Activated T-helper 2 cell treated with anti-CD3 and anti-CD28 coated beads, Interferon-gamma antibody, Interleukin-2, Interleukin-4, amounts not matched to agents 10 μg/mL and 5 μg/mL and 100 μg/mL, durations not matched to agents 14 hours and 24 hours and 36 hours (primary cell): ENCODE data around the gene CXCR1. TPM values are rescaled to one million over a fixed set of nuclear protein-coding genes. Genes with fewer than 3 reads are reported as not detected.
A peak's percentile ranks its signal among the peaks of the same experiment; 100 is the strongest.
"Not testable (repeated sequence)": the region's sequence is repeated elsewhere in the genome, so short reads cannot be mapped to it uniquely, and the experiment has no call there.

Source experiments
- DNase-seq: peaks from one replicate; pipeline ENCODE4 v3.0.0; 2021; ENCODE audit warnings: low spot score
- H3K27ac Mint-ChIP-seq: one replicate; pipeline ENCODE4 v1.8.0; 2021; ENCODE audit warnings: mixed read lengths
- H3K27me3 Mint-ChIP-seq: one replicate; pipeline ENCODE4 v1.8.0; 2021; ENCODE audit warnings: low read depth, mixed read lengths
- H3K36me3 Mint-ChIP-seq: one replicate; pipeline ENCODE4 v1.8.0; 2021; ENCODE audit warnings: low read depth, mixed read lengths
- H3K4me1 Mint-ChIP-seq: one replicate; pipeline ENCODE4 v1.8.0; 2021; ENCODE audit warnings: low read depth, mixed read lengths
- H3K4me3 Mint-ChIP-seq: one replicate; pipeline ENCODE4 v1.8.0; 2021; ENCODE audit warnings: low read depth, mild to moderate bottlenecking, moderate library complexity, mixed read lengths
- H3K9me3 Mint-ChIP-seq: one replicate; pipeline ENCODE4 v1.8.0; 2021; ENCODE audit warnings: mixed read lengths
- intact Hi-C: fragments of 100-400 bp; cut with micrococcal nuclease; formaldehyde crosslinking; loops from one replicate; pipeline ENCODE4 v1.15.1; 2023
- total RNA-seq: library from RNA; stranded (reverse); gene quantifications from 2 replicates; pipeline ENCODE4 v1.2.3, GENCODE V29; 2022

CXCR1 gene
- total RNA-seq, 1 donor from 2014 or later, result not detected

DNA sequence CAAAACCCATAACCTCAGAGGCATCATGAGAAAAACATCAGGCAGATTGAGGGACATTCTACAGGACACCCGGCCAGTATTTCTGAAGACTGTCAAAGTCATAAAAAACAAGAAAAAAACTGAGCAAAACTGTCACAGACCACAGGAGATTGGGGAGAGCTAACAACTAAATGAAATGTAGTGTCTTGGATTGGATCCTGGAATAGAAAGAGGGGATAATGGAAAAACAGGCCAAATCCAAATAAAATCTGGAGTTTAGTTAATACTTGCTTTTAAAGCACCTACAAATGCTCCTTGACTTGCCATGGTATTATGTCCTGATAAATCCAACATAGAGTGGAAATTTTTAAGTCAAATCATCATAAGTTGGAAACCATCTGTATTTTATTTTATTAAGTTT is 17.6 kb upstream of the CXCR1 start:
- H3K27ac Mint-ChIP-seq, result no peak overlapping the region
- no peak overlapping the region for H3K4me3 Mint-ChIP-seq
- H3K9me3 Mint-ChIP-seq, result no peaks in the 10 kb centered on the region
- peaks cover 13% of the 10 kb centered on the region for H3K27me3 Mint-ChIP-seq
- no peak for DNase-seq
- peaks cover 13% of the 10 kb centered on the region for H3K4me1 Mint-ChIP-seq
- H3K36me3 Mint-ChIP-seq, result no peaks in the 10 kb centered on the region
- intact Hi-C loops, result no loop called here

DNA sequence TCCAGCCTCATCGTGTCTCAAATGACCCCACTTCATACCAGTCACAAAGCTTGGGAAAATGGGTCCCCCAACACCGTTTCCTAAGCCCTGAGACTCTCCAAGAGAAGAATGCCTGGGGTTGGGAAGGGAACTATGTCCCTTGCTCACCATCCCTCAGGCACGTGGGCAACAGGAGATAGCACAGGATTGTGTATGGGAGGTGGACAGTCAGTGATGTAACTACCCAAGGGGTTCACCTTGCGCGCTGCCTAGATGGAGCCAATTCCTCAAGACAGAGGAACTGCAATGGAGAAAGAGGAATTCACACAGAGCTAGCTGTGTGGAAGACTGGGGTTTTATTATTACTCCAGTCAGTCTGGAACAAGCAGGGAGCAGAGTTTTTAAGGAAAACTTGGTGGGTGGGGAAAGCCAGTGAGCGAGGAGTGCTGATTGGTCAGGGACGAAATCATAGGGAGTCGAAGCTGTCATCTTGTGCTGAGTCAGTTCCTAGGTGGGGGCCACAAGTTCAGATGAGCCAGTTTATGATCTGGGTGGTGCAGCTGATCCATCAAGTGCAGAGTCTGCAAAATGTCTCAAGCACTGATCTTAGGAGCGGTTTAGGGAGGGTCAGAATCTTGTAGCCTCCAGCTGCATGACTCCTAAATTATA is 13.8 kb upstream of the CXCR1 start:
- no peak for DNase-seq
- Mint-ChIP-seq H3K4me1 (no peaks in the 10 kb centered on the region), H3K9me3 (no peaks in the 10 kb centered on the region), H3K36me3 (no peaks in the 10 kb centered on the region), H3K27me3 (peaks cover 18% of the 10 kb centered on the region), H3K4me3 (no peak overlapping the region), H3K27ac (no peak overlapping the region)
- intact Hi-C loops, result no loop called here

DNA sequence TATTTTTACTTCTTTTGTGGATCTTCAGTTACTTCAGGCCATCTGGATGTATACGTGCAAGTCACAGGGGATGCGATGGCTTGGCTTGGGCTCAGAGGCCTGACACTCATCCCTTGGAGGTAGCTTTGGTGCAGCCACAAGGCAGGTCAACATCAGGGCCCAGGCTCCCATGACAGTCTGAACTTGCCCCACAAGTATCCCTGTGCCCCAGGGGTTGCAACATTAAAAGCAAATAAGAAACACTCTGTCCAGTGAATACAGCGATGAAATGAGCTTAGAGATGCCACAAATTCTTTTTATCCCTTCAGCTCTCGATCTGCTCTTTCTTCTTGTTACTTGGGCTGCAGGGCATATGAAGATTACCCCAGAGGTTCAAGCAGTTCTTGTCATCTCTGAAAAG is 13.0 kb upstream of the CXCR1 start:
- H3K27ac Mint-ChIP-seq, result no peak overlapping the region
- DNase-seq, result no peak
- no peak overlapping the region for H3K4me3 Mint-ChIP-seq
- intact Hi-C loops, result no loop called here
- peaks cover 14% of the 10 kb centered on the region for H3K27me3 Mint-ChIP-seq
- no peaks in the 10 kb centered on the region for H3K36me3 Mint-ChIP-seq
- H3K9me3 Mint-ChIP-seq, result no peaks in the 10 kb centered on the region
- no peaks in the 10 kb centered on the region for H3K4me1 Mint-ChIP-seq

GRCh38 chr2:218172845-218173244 is 6.1 kb upstream of the CXCR1 start:
- no peak overlapping the region for H3K4me3 Mint-ChIP-seq
- no peaks in the 10 kb centered on the region for H3K9me3 Mint-ChIP-seq
- peaks cover 12% of the 10 kb centered on the region for H3K4me1 Mint-ChIP-seq
- H3K27ac Mint-ChIP-seq, result no peak overlapping the region
- no peaks in the 10 kb centered on the region for H3K36me3 Mint-ChIP-seq
- H3K27me3 Mint-ChIP-seq, result peaks cover 19% of the 10 kb centered on the region
- intact Hi-C loops, result no loop called here
- no peak for DNase-seq

DNA sequence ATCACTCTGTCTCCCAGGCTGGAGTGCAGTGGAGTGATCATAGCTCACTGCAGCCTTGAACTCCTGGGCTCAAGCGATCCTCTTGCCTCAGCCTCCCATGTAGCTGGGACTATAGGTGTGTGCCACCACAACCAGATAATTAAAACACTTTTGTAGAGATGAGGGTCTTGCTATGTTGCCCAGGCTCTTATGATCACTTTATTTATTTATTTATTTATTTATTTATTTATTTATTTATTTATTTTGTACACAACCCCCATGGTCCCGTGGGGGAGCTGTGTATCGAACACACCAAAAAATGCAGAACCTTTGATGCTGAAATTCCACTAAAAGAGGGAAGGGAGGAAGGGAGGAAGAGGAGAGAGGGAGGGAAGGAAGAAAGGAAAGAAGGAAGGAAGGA is 5.0 kb upstream of the CXCR1 start:
- H3K27ac Mint-ChIP-seq, intact Hi-C loops, H3K4me3 Mint-ChIP-seq, H3K9me3 Mint-ChIP-seq, H3K36me3 Mint-ChIP-seq, DNase-seq: not testable (repeated sequence)
- peaks cover 16% of the 10 kb centered on the region for H3K27me3 Mint-ChIP-seq
- peaks cover 22% of the 10 kb centered on the region for H3K4me1 Mint-ChIP-seq

DNA sequence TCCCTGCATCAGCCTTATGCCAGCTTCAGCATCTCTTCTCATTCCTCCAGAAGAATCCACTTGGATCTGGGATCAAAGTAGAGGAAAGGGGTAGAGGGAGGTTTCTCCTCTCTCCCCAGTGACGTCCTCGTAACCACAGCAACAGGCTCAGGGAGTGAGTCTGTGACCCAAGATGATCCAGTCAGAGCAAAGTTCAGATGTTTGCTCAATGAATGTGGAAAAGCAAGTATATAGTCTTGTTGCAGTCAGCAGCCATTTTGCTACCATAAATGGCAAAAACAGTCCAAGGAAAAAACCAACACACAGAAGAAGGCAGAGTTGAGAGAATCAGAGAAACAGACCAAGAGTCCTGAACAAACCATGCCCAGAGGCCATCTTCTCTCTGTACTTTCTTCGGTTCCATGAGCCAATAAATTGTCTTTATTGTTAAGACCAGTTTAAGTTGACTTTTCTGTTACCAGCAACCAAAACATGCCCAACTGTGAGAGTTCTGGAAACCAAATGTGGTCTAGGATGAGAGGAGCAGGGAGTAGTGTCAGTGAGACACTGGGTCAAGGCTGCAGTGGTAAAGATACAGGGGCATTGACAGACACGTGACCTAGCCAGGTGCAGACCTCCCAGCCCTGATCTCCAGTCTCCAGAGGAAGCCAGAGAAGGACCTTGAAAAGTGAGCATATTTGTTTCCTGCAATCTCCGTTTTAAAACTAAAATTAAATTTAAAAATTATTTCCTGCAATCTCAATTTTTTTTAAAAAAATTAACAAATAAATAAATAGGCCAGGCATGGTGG is 3.2 kb upstream of the CXCR1 start:
- intact Hi-C loops, result no loop called here
- H3K4me1 Mint-ChIP-seq, result peaks cover 30% of the 10 kb centered on the region
- no peak for DNase-seq
- no peaks in the 10 kb centered on the region for H3K36me3 Mint-ChIP-seq
- H3K27ac Mint-ChIP-seq, result no peak overlapping the region
- H3K27me3 Mint-ChIP-seq, result peaks cover 22% of the 10 kb centered on the region
- H3K9me3 Mint-ChIP-seq, result no peaks in the 10 kb centered on the region
- no peak overlapping the region for H3K4me3 Mint-ChIP-seq

DNA sequence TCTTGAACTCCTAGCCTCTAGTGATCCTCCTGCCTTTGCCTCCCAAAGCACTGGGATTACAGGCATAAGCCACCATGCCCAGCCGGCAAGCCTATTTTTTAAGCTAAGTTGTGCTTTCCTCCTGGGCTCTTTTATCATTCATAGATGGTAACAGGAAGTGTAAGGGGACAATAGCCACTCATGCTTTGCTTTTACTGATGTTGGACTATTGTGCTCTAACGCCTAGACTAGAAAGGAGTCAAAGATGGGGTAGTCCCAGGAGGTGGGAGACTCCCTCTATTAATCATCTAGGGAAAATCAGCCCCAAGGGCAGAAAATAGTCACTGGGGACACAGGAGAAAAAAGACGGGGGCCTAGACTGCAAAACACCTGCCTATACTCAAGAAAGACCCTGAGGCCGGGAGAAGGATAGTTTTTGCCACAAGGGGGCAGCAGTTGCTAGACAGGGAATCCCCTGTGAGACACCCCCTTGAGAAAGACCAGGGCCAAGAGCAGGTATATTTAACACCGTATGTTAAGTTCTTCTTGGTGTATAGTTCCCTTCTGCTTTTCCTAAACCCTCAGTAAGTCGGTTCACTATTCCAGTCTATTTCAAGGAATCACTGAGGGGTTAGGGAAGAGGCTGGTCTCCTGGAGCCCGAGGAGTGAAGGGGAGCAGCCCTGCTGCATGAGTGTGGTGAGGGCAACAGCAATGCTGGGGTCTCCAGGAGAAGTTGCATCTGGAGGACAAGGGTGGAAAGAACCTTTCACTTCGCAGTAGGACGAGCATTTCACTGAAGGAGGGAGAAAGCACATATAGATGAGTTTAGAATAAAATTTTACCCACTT is 2.1 kb upstream of the CXCR1 start:
- no peak overlapping the region for H3K4me3 Mint-ChIP-seq
- peaks cover 27% of the 10 kb centered on the region for H3K27me3 Mint-ChIP-seq
- intact Hi-C loops, result no loop called here

DNA sequence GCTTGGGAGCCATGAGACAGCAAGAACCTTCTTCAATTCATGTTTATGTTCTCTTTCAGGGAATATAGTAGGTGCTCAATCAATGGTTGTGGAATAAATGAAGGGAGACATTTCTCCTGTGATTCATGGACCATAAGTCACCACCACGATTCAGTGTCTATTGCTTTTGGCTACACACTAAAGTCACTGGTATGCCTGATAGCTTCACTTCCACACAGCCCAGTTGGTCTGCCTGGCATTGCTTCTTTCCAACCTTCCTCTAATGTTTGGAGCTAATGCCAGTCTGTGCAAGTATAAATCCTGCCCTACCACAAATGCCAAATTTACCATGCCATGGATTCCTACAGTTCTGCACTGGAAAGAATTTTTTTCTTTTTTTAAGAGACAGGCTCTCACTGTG is 1.3 kb upstream of the CXCR1 start:
- no peak for DNase-seq
- no peaks in the 10 kb centered on the region for H3K36me3 Mint-ChIP-seq
- no peak overlapping the region for H3K4me3 Mint-ChIP-seq
- no peak overlapping the region for H3K27ac Mint-ChIP-seq
- intact Hi-C loops, result no loop called here
- no peaks in the 10 kb centered on the region for H3K9me3 Mint-ChIP-seq
- H3K27me3 Mint-ChIP-seq, result peaks cover 27% of the 10 kb centered on the region
- H3K4me1 Mint-ChIP-seq, result peaks cover 30% of the 10 kb centered on the region

More for the DNA sequence above, 2.1 kb upstream of the CXCR1 start:
- peak; percentile 37 for DNase-seq
- Mint-ChIP-seq H3K27ac (no peak overlapping the region), H3K9me3 (no peaks in the 10 kb centered on the region), H3K36me3 (no peaks in the 10 kb centered on the region), H3K4me1 (peaks cover 30% of the 10 kb centered on the region)

GRCh38 chr2:218162814-218163213 is 3.9 kb downstream of the CXCR1 start:
- no peaks in the 10 kb centered on the region for H3K36me3 Mint-ChIP-seq
- no peak for DNase-seq
- no peak overlapping the region for H3K4me3 Mint-ChIP-seq
- intact Hi-C loops, result no loop called here
- H3K27ac Mint-ChIP-seq, result no peak overlapping the region
- no peaks in the 10 kb centered on the region for H3K9me3 Mint-ChIP-seq
- peaks cover 18% of the 10 kb centered on the region for H3K4me1 Mint-ChIP-seq
- H3K27me3 Mint-ChIP-seq, result peaks cover 29% of the 10 kb centered on the region

GRCh38 chr2:218161644-218162043 is 5.1 kb downstream of the CXCR1 start:
- Mint-ChIP-seq H3K9me3 (no peaks in the 10 kb centered on the region), H3K27ac (no peak overlapping the region), H3K36me3 (no peaks in the 10 kb centered on the region), H3K4me3 (no peak overlapping the region), H3K27me3 (peaks cover 30% of the 10 kb centered on the region), H3K4me1 (peaks cover 8% of the 10 kb centered on the region)
- intact Hi-C loops, result no loop called here
- no peak for DNase-seq

- H3K27me3 Mint-ChIP-seq, result peaks cover 25% of the 10 kb centered on the region
- H3K36me3 Mint-ChIP-seq, result no peaks in the 10 kb centered on the region
- no peaks in the 10 kb centered on the region for H3K9me3 Mint-ChIP-seq
- intact Hi-C loops, result no loop called here
- no peaks in the 10 kb centered on the region for H3K4me1 Mint-ChIP-seq
- DNase-seq, result no peak
- no peak overlapping the region for H3K4me3 Mint-ChIP-seq
- H3K27ac Mint-ChIP-seq, result no peak overlapping the region
Observed at GRCh38 chr2:218155953-218156479, 10.7 kb downstream of the CXCR1 start.

DNA sequence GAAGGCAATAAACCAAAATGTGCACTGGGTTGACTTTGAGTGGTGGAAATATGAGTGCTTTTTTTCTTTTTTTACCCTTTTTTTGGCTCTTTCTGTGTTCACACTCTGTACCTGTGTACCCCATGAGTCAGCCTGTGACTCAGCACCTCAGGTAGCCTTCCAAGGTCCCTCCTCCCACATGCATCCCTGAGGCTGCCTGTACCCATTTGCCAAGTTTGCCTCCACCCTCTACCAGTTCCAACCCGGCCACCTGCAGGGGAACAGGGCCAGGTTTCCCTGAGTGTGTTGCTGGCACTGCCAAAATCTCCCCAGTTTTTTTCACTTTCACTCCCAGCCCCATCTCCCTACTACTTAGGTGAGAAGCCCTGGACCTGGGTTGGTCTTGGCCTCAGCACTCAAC is 14.0 kb downstream of the CXCR1 start:
- Mint-ChIP-seq H3K4me3 (no peak overlapping the region), H3K4me1 (no peaks in the 10 kb centered on the region), H3K27ac (no peak overlapping the region), H3K9me3 (no peaks in the 10 kb centered on the region), H3K27me3 (peaks cover 21% of the 10 kb centered on the region), H3K36me3 (no peaks in the 10 kb centered on the region)
- no peak for DNase-seq
- intact Hi-C loops, result no loop called here

GRCh38 chr2:218152172-218152571 is 14.6 kb downstream of the CXCR1 start:
- DNase-seq, result no peak
- H3K27me3 Mint-ChIP-seq, result peaks cover 19% of the 10 kb centered on the region
- no peaks in the 10 kb centered on the region for H3K9me3 Mint-ChIP-seq
- intact Hi-C loops, result no loop called here
- no peak overlapping the region for H3K4me3 Mint-ChIP-seq
- H3K4me1 Mint-ChIP-seq, result no peaks in the 10 kb centered on the region
- no peak overlapping the region for H3K27ac Mint-ChIP-seq
- no peaks in the 10 kb centered on the region for H3K36me3 Mint-ChIP-seq
